ENCODE results near the gene NXPH4. TPM values are rescaled to one million over a fixed set of nuclear protein-coding genes. Genes with fewer than 3 reads are reported as not detected.
A peak's percentile ranks its signal among the peaks of the same experiment; 100 is the strongest.

Gene NXPH4
- total RNA-seq, 2 experiments from 2014 or later: 0.41 to 0.51 TPM

DNA sequence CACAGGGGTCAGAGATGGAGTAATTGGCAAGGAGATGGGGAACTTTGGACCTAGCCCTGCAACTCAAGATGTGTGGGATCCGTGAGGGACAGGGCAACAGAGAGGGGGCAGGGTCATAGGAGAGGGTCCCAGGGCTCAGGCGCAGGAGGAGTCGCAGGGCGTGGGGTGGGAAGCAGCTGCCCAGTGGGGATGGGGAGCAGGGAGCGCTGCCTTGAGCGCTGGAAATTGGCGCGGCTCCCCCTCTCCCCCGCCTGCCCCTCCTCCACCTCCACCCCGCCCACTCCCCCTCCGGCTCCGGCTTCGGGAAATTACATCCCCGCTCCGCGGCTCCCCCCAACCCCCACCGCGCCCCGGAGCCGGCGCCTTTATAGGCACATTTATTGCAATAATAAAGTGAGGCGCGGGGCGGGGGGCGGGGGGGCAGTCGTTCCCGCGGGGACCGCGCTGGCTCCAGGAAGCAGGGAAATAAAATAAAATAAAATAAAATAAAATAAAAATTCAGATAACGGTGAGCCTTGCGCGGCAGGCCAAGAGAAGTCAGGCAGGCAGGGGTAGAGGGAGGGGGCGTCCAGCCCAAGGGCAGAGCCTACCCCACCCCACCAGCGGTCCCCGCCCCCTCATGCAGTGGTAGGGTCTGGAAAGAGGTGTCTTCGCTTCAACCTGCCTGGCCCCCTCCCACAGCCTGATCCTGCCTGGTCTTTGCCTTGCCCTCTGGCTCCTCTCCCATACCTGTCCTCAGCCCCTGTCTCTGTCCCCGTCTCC lies 3.6 kb downstream of the NXPH4 start:
- POLR2A ChIA-PET: no interaction called here
- DNase-seq (no peak), ATAC-seq (no peak)
- Mint-ChIP-seq H3K36me3 (ENCODE audit: low read depth) (no peaks in the 10 kb centered on the region), H3K27me3 (peaks cover 75% of the 10 kb centered on the region), H3K4me3 (no peak overlapping the region), H3K4me1 (peaks cover 31% of the 10 kb centered on the region), H3K27ac (no peak overlapping the region), H3K9me3 (ENCODE audit: low read depth) (no peaks in the 10 kb centered on the region)
- intact Hi-C loops (cut with DNase I, micrococcal nuclease): loop anchor here in 1 of 2 experiments (5.0 to 10.0 kb wide), 2 partner anchors 412 to 585 kb away; partner anchors contain the start of genes B4GALNT1 and BAZ2A
- CTCF ChIA-PET: interaction anchor here (1.0 to 2.2 kb wide), 4 partner anchors 10 to 26 kb away, joined by 3 to 10 read pairs (median 7); partner anchors contain the start of gene SHMT2

DNA sequence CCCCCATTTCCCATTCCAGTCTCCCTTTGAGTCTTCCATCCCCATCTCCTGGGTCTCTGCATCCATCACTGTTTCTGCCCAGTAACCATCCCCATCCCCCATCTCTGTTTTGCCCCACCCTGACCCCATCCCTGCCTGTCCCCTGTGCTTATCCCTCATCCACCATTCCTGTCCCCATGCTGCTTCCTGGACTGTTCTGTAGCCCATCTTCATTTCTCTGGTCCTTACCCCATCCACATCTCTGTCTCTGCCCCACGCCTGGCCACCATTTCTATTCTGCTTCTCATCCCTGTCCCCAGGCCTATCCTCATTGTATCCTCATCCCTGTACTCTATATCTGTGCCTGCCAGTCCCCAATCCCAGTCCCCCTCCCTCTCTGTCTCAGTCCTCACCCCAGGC lies 4.2 kb downstream of the NXPH4 start:
- Mint-ChIP-seq H3K4me1 (peaks cover 30% of the 10 kb centered on the region), H3K27me3 (peaks cover 73% of the 10 kb centered on the region), H3K27ac (no peak overlapping the region), H3K36me3 (ENCODE audit: low read depth) (no peaks in the 10 kb centered on the region), H3K9me3 (ENCODE audit: low read depth) (no peaks in the 10 kb centered on the region), H3K4me3 (no peak overlapping the region)
- intact Hi-C loops (cut with DNase I, micrococcal nuclease): loop anchor here in 1 of 2 experiments (10.0 kb wide), 1 partner anchor 586 kb away; the partner anchor contains the start of gene BAZ2A
- ATAC-seq: no peak
- no peak for DNase-seq
- POLR2A ChIA-PET: no interaction called here
- CTCF ChIA-PET: no interaction called here

DNA sequence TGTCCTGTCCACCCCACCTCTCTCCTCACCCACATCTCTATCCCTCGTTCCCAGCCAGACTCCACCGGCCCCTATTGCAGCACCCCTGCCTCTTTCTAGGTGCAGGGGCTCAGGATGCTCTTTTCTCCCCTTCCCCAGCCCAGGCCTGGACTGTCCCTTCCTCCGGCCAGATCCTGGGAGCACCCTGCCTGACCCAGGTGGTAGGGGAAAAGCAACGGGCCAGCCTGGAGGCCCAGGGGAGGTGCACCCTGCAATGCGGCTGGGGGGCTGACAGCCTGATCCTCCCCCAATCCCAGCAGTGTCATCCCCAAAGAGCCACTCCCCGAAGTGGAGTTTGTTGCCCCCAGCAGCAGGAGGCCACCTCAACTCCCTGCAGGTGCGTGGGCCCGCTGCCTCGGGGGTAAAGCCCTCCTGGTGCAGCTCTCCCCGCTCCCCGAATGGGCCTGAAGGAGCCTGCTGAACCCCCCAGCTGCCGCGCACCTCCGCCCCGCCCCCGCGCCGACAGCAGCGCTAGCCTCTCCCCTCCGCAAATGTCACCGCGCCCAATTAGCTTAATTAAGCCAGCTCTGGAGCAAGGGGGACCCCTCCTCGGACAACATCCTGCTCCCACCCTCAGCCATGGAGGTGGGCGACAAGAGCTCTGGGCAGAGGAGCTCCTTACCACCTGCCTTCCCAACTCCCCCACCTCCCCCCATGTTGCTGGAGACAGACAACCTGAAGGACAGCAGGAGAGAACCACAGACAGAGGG lies 4.7 kb downstream of the NXPH4 start:
- Mint-ChIP-seq H3K27me3 (peaks cover 73% of the 10 kb centered on the region), H3K4me3 (no peak overlapping the region), H3K4me1 (peaks cover 33% of the 10 kb centered on the region), H3K9me3 (ENCODE audit: low read depth) (no peaks in the 10 kb centered on the region), H3K36me3 (ENCODE audit: low read depth) (no peaks in the 10 kb centered on the region), H3K27ac (no peak overlapping the region)
- CTCF ChIA-PET: interaction anchor here (0.7 to 1.0 kb wide), 2 partner anchors 21 to 90 kb away, joined by 4 to 5 read pairs; no protein-coding TSS in a partner anchor
- intact Hi-C loops (cut with DNase I, micrococcal nuclease): loop anchor here in 1 of 2 experiments (10.0 kb wide), 1 partner anchor 587 kb away; the partner anchor contains the start of gene BAZ2A
- POLR2A ChIA-PET: no interaction called here
- DNase-seq (no peak), ATAC-seq (no peak)

DNA sequence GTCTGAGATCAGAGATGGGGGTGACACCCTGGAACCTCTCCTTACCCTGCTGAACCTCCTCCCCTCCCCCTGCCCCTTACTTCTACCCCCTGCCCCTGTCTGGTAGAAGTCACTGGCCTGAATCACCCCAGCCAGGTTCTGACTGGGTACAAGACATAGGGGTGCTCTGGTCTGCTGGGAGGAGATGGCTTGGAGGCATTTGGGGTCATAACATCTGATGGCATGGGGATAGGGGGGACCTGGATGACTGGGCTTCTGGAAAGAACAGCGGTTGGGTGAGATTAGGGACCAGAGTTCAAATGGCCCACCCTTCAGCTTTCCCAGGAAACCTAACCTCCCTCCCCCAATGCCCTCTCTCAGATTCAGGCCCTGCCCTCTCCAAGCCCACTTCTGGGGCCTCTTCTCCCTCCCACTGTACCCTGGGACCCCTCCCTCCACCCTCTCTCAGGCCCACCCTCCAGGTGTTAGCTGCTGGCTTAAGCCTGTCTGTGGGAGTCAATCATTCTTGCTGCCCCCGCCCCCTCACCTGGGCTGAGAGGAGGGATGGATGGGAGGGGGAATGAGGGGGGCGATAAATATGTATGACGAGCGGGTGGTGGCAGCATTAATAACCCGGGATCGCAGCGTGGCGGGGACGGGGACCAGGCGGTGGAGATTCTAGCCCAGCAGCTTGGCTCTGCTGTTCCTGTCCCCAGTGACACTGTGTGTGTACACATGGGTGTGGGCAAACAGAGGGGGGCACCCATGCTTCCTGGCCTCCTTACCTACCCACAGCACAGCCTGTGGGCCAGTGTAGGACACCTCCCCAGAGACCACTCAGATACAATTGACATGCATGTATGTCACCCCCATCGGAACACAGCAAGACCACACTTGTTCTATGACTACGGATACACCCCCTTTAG lies 5.9 kb downstream of the NXPH4 start:
- H3K4me1 Mint-ChIP-seq: peaks cover 37% of the 10 kb centered on the region

DNA sequence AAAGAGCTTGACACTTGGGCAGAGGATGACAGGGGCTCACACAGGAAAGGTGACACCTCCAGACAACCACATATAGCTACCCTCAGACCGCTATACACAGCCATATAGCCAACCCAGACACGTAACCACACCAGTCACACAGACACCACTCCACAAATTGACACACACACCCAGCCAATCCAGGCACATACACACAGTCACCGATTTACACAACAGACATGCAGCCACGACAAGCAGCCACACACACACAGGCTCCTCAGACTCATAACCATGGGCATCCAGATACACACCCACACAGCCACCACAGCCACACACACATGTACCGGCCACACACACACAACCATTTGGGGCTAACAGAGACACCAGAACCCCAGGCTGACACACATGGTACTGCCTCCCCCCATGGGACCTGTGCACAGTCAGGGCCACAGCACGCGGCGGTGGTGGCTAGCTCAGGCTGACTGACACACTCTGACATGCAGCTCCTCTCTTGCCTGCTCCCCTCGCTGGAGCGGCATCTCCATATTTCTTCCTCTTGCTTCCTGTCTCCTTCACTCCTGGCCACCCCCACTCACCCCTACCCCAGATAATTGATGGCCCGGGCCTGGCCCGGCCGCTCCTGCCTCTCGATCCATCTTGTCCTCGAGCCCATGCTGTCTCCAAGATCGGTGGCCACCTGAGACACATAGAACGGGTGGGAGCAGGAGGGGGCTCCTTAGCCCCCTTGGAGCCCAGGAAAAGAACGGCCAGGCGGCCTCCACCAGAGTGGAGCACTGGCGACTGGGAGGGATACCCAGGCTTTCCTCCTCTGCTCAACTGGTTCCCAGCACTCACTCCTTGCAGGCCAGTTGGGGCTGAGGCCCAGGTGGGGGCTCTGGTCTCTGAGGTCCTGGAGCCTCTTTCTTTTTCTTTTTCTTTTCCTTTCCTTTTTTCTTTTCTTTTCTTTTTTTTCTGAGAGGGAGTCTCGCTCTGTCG lies 6.9 kb downstream of the NXPH4 start:
- Mint-ChIP-seq H3K4me1 (peaks cover 41% of the 10 kb centered on the region), H3K9me3 (ENCODE audit: low read depth) (no peaks in the 10 kb centered on the region), H3K27ac (no peak overlapping the region), H3K36me3 (ENCODE audit: low read depth) (no peaks in the 10 kb centered on the region), H3K4me3 (no peak overlapping the region), H3K27me3 (peaks cover 70% of the 10 kb centered on the region)
- intact Hi-C loops (cut with DNase I, micrococcal nuclease): loop anchor here (2.0 to 10.0 kb wide), 2 partner anchors 15 to 589 kb away; partner anchors contain the start of gene BAZ2A (in 1 of the 2)
- ChIA-PET CTCF (interaction anchor here (0.6 to 10.5 kb wide), 8 partner anchors 8 to 257 kb away, joined by 3 to 282 read pairs (median 4); a partner anchor contains a TSS), POLR2A (interaction anchor here (0.5 to 1.1 kb wide), 5 partner anchors 10 to 752 kb away, joined by 3 to 5 read pairs (median 3); no protein-coding TSS in a partner anchor)
- ATAC-seq (peak; percentile 36), DNase-seq (peak; percentile 49)

More for the DNA sequence above, 5.9 kb downstream of the NXPH4 start:
- intact Hi-C loops (cut with DNase I, micrococcal nuclease): loop anchor here in 1 of 2 experiments (10.0 kb wide), 1 partner anchor 588 kb away; the partner anchor contains the start of gene BAZ2A
- H3K4me3 Mint-ChIP-seq: no peak overlapping the region
- CTCF ChIA-PET: interaction anchor here (0.7 to 10.5 kb wide), 6 partner anchors 8 to 258 kb away, joined by 3 to 282 read pairs (median 4); a partner anchor contains a TSS
- H3K27me3 Mint-ChIP-seq: peaks cover 75% of the 10 kb centered on the region
- no peak for ATAC-seq
- POLR2A ChIA-PET: interaction anchor here (0.6 to 1.1 kb wide), 4 partner anchors 14 to 751 kb away, joined by 3 read pairs; no protein-coding TSS in a partner anchor
- no peaks in the 10 kb centered on the region for H3K9me3 Mint-ChIP-seq (ENCODE audit: low read depth)
- H3K36me3 Mint-ChIP-seq (ENCODE audit: low read depth): no peaks in the 10 kb centered on the region
- no peak for DNase-seq
- no peak overlapping the region for H3K27ac Mint-ChIP-seq

DNA sequence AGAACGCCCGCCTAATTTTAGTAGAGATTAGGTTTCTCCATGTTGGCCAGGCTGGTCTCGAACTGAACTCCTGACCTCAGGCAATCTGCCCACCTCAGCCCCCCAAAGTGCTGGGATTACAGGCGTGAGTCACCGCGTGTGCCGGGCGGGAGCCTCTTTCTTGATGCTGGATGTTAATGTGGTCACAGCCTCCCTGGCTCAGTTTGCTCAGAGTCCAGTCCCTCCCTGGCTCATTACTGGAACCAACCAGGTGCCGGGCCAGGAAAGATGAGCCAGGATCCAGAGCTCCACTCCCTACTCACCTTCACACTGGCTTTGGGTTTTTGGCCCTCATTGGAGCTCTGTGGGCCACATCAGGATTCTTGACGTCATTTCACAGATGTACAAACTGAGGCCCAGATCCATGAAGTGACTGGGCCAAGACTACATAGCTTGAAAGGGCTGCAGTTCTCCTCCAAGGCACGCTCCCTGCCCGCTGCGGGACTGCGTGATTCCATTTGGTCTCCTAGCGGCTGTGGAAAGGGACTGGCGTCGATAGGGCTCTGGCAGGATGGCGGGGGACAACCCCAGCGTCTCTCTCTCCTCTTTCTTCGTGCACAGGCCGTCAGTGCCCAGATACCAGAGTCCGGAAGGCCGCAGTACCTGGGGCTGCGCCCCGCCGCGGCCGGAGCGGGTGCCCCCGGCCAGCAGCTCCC lies 7.8 kb downstream of the NXPH4 start:
- H3K27me3 Mint-ChIP-seq: peaks cover 62% of the 10 kb centered on the region
- no peak for DNase-seq
- no peak for ATAC-seq
- H3K36me3 Mint-ChIP-seq (ENCODE audit: low read depth): no peaks in the 10 kb centered on the region
- no peaks in the 10 kb centered on the region for H3K9me3 Mint-ChIP-seq (ENCODE audit: low read depth)
- peaks cover 49% of the 10 kb centered on the region for H3K4me1 Mint-ChIP-seq
- no peak overlapping the region for H3K4me3 Mint-ChIP-seq
- CTCF ChIA-PET: interaction anchor here (0.6 to 10.5 kb wide), 7 partner anchors 10 to 228 kb away, joined by 3 to 282 read pairs (median 5); a partner anchor contains a TSS
- intact Hi-C loops (cut with DNase I, micrococcal nuclease): loop anchor here (2.0 to 10.0 kb wide), 2 partner anchors 14 to 590 kb away; partner anchors contain the start of gene BAZ2A (in 1 of the 2)
- H3K27ac Mint-ChIP-seq: no peak overlapping the region
- POLR2A ChIA-PET: interaction anchor here (0.6 to 1.1 kb wide), 3 partner anchors 12 to 294 kb away, joined by 3 to 6 read pairs (median 3); no protein-coding TSS in a partner anchor

DNA sequence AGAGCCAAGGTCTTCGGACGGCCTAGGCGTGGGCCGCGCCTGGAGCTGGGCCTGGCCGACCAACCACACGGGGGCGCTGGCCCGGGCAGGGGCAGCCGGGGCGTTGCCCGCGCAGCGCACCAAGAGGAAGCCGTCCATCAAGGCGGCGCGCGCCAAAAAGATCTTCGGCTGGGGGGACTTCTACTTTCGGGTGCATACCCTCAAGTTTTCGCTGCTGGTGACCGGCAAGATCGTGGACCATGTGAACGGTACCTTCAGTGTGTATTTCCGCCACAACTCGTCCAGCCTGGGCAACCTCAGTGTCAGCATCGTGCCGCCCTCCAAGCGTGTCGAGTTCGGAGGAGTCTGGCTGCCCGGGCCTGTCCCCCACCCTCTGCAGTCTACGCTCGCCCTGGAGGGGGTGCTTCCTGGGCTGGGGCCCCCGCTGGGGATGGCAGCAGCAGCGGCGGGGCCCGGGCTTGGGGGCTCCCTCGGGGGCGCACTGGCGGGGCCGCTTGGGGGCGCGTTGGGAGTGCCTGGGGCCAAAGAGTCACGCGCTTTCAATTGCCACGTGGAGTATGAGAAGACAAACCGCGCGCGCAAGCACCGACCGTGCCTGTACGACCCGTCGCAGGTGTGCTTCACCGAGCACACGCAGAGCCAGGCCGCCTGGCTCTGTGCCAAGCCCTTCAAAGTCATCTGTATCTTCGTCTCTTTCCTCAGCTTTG lies 8.5 kb downstream of the NXPH4 start:
- peaks cover 6% of the 10 kb centered on the region for H3K36me3 Mint-ChIP-seq (ENCODE audit: low read depth)
- H3K4me1 Mint-ChIP-seq: peaks cover 46% of the 10 kb centered on the region
- intact Hi-C loops (cut with DNase I, micrococcal nuclease): loop anchor here (1.0 to 10.0 kb wide), 4 partner anchors 14 to 590 kb away; partner anchors contain the start of genes BAZ2A (in 1 of the 2) and LRP1 (in 1 of the 2)
- ChIA-PET CTCF (interaction anchor here (0.7 to 10.5 kb wide), 6 partner anchors 11 to 228 kb away, joined by 3 to 282 read pairs (median 4); a partner anchor contains a TSS), POLR2A (interaction anchor here (0.6 to 0.7 kb wide), 2 partner anchors 120 to 294 kb away, joined by 3 to 6 read pairs; no protein-coding TSS in a partner anchor)
- ATAC-seq (peak; percentile 56), DNase-seq (peak; percentile 85)
- peak overlapping the region; percentile 56 for H3K4me3 Mint-ChIP-seq
- H3K27ac Mint-ChIP-seq: peak overlapping the region; percentile 57
- no peaks in the 10 kb centered on the region for H3K9me3 Mint-ChIP-seq (ENCODE audit: low read depth)
- peaks cover 57% of the 10 kb centered on the region for H3K27me3 Mint-ChIP-seq

DNA sequence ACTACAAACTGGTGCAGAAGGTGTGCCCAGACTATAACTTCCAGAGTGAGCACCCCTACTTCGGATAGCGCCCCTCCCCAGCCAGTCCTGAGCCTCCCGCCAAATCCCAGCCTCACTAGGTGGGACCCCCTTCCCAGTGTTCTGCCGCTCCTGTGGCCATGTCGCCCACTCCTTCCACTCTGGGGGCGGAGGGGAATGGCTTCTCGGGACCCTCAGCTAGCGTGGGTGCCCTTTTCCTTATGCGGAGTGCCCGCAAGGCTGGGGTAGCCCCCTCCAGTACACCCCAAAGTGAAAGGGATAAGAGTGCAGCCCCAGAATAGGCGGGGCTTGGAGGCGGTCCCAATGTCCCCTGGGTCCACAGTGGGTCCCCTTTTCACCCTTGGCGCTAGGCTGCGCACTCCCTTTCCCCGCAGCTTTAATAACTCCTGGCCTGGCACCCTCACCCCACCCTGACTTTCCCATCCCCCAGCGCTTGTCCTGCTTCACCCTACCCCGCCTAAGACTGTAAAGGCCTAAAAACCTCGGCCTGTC lies 9.2 kb downstream of the NXPH4 start:
- peak overlapping the region; percentile 56 for H3K4me3 Mint-ChIP-seq
- intact Hi-C loops (cut with DNase I, micrococcal nuclease): loop anchor here (1.0 to 10.0 kb wide), 4 partner anchors 13 to 591 kb away; partner anchors contain the start of genes BAZ2A (in 1 of the 2) and LRP1 (in 1 of the 2)
- ATAC-seq (no peak), DNase-seq (no peak)
- ChIA-PET POLR2A (no interaction called here), CTCF (interaction anchor here (0.6 to 10.5 kb wide), 8 partner anchors 12 to 1290 kb away, joined by 3 to 282 read pairs (median 3); partner anchors contain the start of gene STAT6)
- H3K27ac Mint-ChIP-seq: peak overlapping the region; percentile 48
- H3K27me3 Mint-ChIP-seq: peaks cover 54% of the 10 kb centered on the region
- H3K9me3 Mint-ChIP-seq (ENCODE audit: low read depth): no peaks in the 10 kb centered on the region
- peaks cover 50% of the 10 kb centered on the region for H3K4me1 Mint-ChIP-seq
- peaks cover 13% of the 10 kb centered on the region for H3K36me3 Mint-ChIP-seq (ENCODE audit: low read depth)
